Measurements from ENCODE around the gene SLC6A7. TPM values are rescaled to one million over a fixed set of nuclear protein-coding genes. Genes with fewer than 3 reads are reported as not detected.

SLC6A7 gene
- total RNA-seq, 4 donors from 2014 or later, result 0.07 TPM; not detected in 3

- peaks cover 13 to 14% of the 10 kb centered on the region in 2 donors for H3K4me1 ChIP-seq
- H3K27me3 ChIP-seq, result no peaks in the 10 kb centered on the region
- H3K27ac ChIP-seq, result no peak overlapping the region
- DNase-seq (no peak), ATAC-seq (no peak)
- TF ChIP-seq, protein P1, sequence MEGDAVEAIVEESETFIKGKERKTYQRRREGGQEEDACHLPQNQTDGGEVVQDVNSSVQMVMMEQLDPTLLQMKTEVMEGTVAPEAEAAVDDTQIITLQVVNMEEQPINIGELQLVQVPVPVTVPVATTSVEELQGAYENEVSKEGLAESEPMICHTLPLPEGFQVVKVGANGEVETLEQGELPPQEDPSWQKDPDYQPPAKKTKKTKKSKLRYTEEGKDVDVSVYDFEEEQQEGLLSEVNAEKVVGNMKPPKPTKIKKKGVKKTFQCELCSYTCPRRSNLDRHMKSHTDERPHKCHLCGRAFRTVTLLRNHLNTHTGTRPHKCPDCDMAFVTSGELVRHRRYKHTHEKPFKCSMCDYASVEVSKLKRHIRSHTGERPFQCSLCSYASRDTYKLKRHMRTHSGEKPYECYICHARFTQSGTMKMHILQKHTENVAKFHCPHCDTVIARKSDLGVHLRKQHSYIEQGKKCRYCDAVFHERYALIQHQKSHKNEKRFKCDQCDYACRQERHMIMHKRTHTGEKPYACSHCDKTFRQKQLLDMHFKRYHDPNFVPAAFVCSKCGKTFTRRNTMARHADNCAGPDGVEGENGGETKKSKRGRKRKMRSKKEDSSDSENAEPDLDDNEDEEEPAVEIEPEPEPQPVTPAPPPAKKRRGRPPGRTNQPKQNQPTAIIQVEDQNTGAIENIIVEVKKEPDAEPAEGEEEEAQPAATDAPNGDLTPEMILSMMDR (IDR thresholded peaks at IDR 0.05 in 4 of 5, conservative IDR thresholded peaks at IDR 0.05 in 1 of 5), result no peak
- no peak for TF ChIP-seq POLR2A (IDR thresholded peaks at IDR 0.05)
- intact Hi-C loops (cut with DNase I; ENCODE audit: low total_unique reads), result no loop called here
- no peaks in the 10 kb centered on the region for H3K36me3 ChIP-seq
- H3K9me3 ChIP-seq, result no peaks in the 10 kb centered on the region
- no peak overlapping the region for H3K4me3 ChIP-seq
- in situ Hi-C loops (cut with MboI; ENCODE audit: low sequenced_read_pairs in 4 of 4), result no loop called here
Observed at GRCh38 chr5:150167512-150167850, 22.4 kb upstream of the SLC6A7 start.

- no peaks in the 10 kb centered on the region for H3K36me3 ChIP-seq
Observed at GRCh38 chr5:150167908-150168307, 22.0 kb upstream of the SLC6A7 start.

GRCh38 chr5:150168864-150169263 lies 21.0 kb upstream of the SLC6A7 start:
- no peaks in the 10 kb centered on the region for H3K9me3 ChIP-seq
- ATAC-seq (no peak), DNase-seq (no peak)
- in situ Hi-C loops (cut with MboI; ENCODE audit: low sequenced_read_pairs in 4 of 4), result no loop called here
- H3K4me3 ChIP-seq, result no peak overlapping the region
- no peak for TF ChIP-seq POLR2A (IDR thresholded peaks at IDR 0.05)
- H3K27me3 ChIP-seq, result no peaks in the 10 kb centered on the region
- H3K27ac ChIP-seq, result no peak overlapping the region
- intact Hi-C loops (cut with DNase I; ENCODE audit: low total_unique reads), result no loop called here
- peaks cover 5 to 7% of the 10 kb centered on the region in 2 donors for H3K4me1 ChIP-seq
- no peaks in the 10 kb centered on the region for H3K36me3 ChIP-seq

More at GRCh38 chr5:150167908-150168307, 22.0 kb upstream of the SLC6A7 start:
- intact Hi-C loops (cut with DNase I; ENCODE audit: low total_unique reads), result no loop called here
- H3K4me1 ChIP-seq, result peaks cover 13 to 14% of the 10 kb centered on the region in 2 donors
- H3K27me3 ChIP-seq, result no peaks in the 10 kb centered on the region
- DNase-seq (no peak), ATAC-seq (no peak)
- H3K4me3 ChIP-seq, result no peak overlapping the region
- TF ChIP-seq, protein P1 (IDR thresholded peaks at IDR 0.05 in 4 of 5, conservative IDR thresholded peaks at IDR 0.05 in 1 of 5), result no peak
- TF ChIP-seq POLR2A (IDR thresholded peaks at IDR 0.05), result no peak
- H3K27ac ChIP-seq, result no peak overlapping the region
- in situ Hi-C loops (cut with MboI; ENCODE audit: low sequenced_read_pairs in 4 of 4), result no loop called here
- H3K9me3 ChIP-seq, result no peaks in the 10 kb centered on the region

GRCh38 chr5:150172145-150172544 lies 17.7 kb upstream of the SLC6A7 start:
- no peaks in the 10 kb centered on the region for H3K27me3 ChIP-seq
- DNase-seq (no peak), ATAC-seq (no peak)
- in situ Hi-C loops (cut with MboI; ENCODE audit: low sequenced_read_pairs in 4 of 4) (no loop called here), intact Hi-C loops (cut with DNase I; ENCODE audit: low total_unique reads) (loop anchor here (1.0 kb wide), 1 partner anchor 35 kb away; no protein-coding TSS in a partner anchor)
- no peaks in the 10 kb centered on the region for H3K9me3 ChIP-seq
- no peak overlapping the region for H3K27ac ChIP-seq
- TF ChIP-seq POLR2A (IDR thresholded peaks at IDR 0.05), result no peak
- TF ChIP-seq, protein P1 (IDR thresholded peaks at IDR 0.05 in 4 of 5, conservative IDR thresholded peaks at IDR 0.05 in 1 of 5), result no peak
- no peaks in the 10 kb centered on the region for H3K36me3 ChIP-seq
- no peak overlapping the region for H3K4me3 ChIP-seq
- H3K4me1 ChIP-seq, result no peaks in the 10 kb centered on the region

GRCh38 chr5:150172556-150172955 lies 17.3 kb upstream of the SLC6A7 start:
- no peaks in the 10 kb centered on the region for H3K9me3 ChIP-seq
- in situ Hi-C loops (cut with MboI; ENCODE audit: low sequenced_read_pairs in 4 of 4) (no loop called here), intact Hi-C loops (cut with DNase I; ENCODE audit: low total_unique reads) (loop anchor here (1.0 kb wide), 1 partner anchor 35 kb away; no protein-coding TSS in a partner anchor)
- H3K27me3 ChIP-seq, result no peaks in the 10 kb centered on the region
- no peaks in the 10 kb centered on the region for H3K4me1 ChIP-seq
- ATAC-seq (no peak), DNase-seq (no peak)
- no peak for TF ChIP-seq POLR2A (IDR thresholded peaks at IDR 0.05)
- TF ChIP-seq, protein P1 (IDR thresholded peaks at IDR 0.05 in 4 of 5, conservative IDR thresholded peaks at IDR 0.05 in 1 of 5), result no peak
- no peaks in the 10 kb centered on the region for H3K36me3 ChIP-seq
- H3K4me3 ChIP-seq, result no peak overlapping the region
- H3K27ac ChIP-seq, result no peak overlapping the region

Data from gastrocnemius medialis (tissue), 4 donors.